Liver (tissue), 9 donors: Measurements from ENCODE around the gene MLLT3. TPM values are rescaled to one million over a fixed set of nuclear protein-coding genes. Genes with fewer than 3 reads are reported as not detected.

Source experiments
- DNase-seq: peaks from one replicate; pipeline ENCODE4 v3.0.0-alpha.2; 2017; ENCODE audit warnings: low spot score
- H3K27ac ChIP-seq, 2 donors: one replicate each; pipeline ENCODE4 v1.7.0; 2013; ENCODE audit warnings: inconsistent platforms in 2 of 2, low read length in 2 of 2, control low read depth in 1 of 2, low read depth in 1 of 2, mild to moderate bottlenecking in 1 of 2
- H3K27me3 ChIP-seq, 4 donors: one replicate each; pipeline versions ENCODE4 v1.6.1 to v1.7.0; 2013; ENCODE audit warnings: low read length in 3 of 4, inconsistent platforms in 1 of 4, mild to moderate bottlenecking in 1 of 4, moderate library complexity in 1 of 4; ENCODE audit not compliant: control insufficient read depth in 4 of 4, insufficient read depth in 4 of 4
- H3K36me3 ChIP-seq, 4 donors: one replicate each; pipeline versions ENCODE4 v1.6.1 to v1.7.0; 2013; ENCODE audit warnings: low read length in 3 of 4, mild to moderate bottlenecking in 3 of 4, low read depth in 1 of 4, moderate library complexity in 1 of 4; ENCODE audit not compliant: control insufficient read depth in 4 of 4, insufficient read depth in 3 of 4
- H3K4me1 ChIP-seq, 4 donors: one replicate each; pipeline versions ENCODE4 v1.6.1 to v1.7.0; 2013; ENCODE audit warnings: low read length in 3 of 4, mild to moderate bottlenecking in 3 of 4, moderate library complexity in 1 of 4; ENCODE audit not compliant: control insufficient read depth in 4 of 4, insufficient read depth in 4 of 4
- H3K4me3 ChIP-seq, 3 donors: one replicate each; pipeline versions ENCODE4 v1.6.1 to v1.7.0; 2013; ENCODE audit warnings: low read length in 3 of 3, control low read depth in 1 of 3, low read depth in 1 of 3, mild to moderate bottlenecking in 1 of 3
- H3K9ac ChIP-seq, 2 donors: one replicate each; pipeline ENCODE4 v1.7.0; 2013; ENCODE audit warnings: low read length in 2 of 2, mild to moderate bottlenecking in 2 of 2, moderate library complexity in 2 of 2, control low read depth in 1 of 2, low read depth in 1 of 2
- H3K9me3 ChIP-seq, 4 donors: one replicate each; pipeline versions ENCODE4 v1.6.1 to v1.7.0; 2013; ENCODE audit warnings: low read length in 3 of 4; ENCODE audit not compliant: control insufficient read depth in 4 of 4
- EGR1 ChIP-seq, 2 donors: IDR thresholded peaks; 2 replicates each; pipeline ENCODE4 v1.6.1; 2016 to 2018; ENCODE audit warnings: antibody characterized with exemption in 2 of 2, low read depth in 2 of 2
- FOXA2 ChIP-seq: IDR thresholded peaks from 2 replicates; pipeline ENCODE4 v1.6.1; 2016; ENCODE audit warnings: antibody characterized with exemption
- HNF4A ChIP-seq, 2 donors: conservative IDR thresholded peaks; 2 replicates each; pipeline ENCODE4 v1.6.1; 2016; ENCODE audit warnings: antibody characterized with exemption in 2 of 2, mild to moderate bottlenecking in 2 of 2
- TAF1 ChIP-seq: conservative IDR thresholded peaks from 2 replicates; pipeline ENCODE4 v1.6.1; 2016; ENCODE audit warnings: antibody characterized with exemption, mild to moderate bottlenecking
- WGBS: extraction: QIAGEN DNeasy Blood & Tissue Kit; methylation state at CpG from one replicate; pipeline ENCODE4 v1.1.7; 2013; 5-methylcytosine and 5-hydroxymethylcytosine counted together
- polyA plus RNA-seq, 2 donors: library from polyadenylated mRNA; stranded (reverse) in 1 of 2; unstranded in 1 of 2; fragments of 200-250 nt in 1 of 2; fragments of >200 nt in 1 of 2; fragmentation: Nextera tagmentation in 1 of 2; extraction: Ambion mirVana in 1 of 2; gene quantifications; one replicate each; pipeline versions ENCODE4 v1.2.1 to v1.2.3, GENCODE V29; 2013 to 2015
- total RNA-seq, 2 donors: library from RNA; depleted of rRNA; stranded (reverse); fragments of >200 nt; gene quantifications; one replicate each; pipeline ENCODE4 v1.2.3, GENCODE V29; 2014
- TF ChIP-seq, protein P1 (sequence below): IDR thresholded peaks from 2 replicates; pipeline ENCODE4 v1.6.1; 2016; ENCODE audit warnings: antibody characterized with exemption, mild to moderate bottlenecking
- TF ChIP-seq, protein P2 (sequence below): fragments of 150-350 bp; IDR thresholded peaks from 2 replicates; pipeline ENCODE4 v1.5.1; 2017; ENCODE audit warnings: improper control_type of control experiment, low read depth, low read length; ENCODE audit not compliant: missing input control
- TF ChIP-seq, protein P3 (sequence below): IDR thresholded peaks from 2 replicates; pipeline ENCODE4 v1.6.1; 2016; ENCODE audit warnings: antibody characterized with exemption
- TF ChIP-seq, protein P4 (sequence below): IDR thresholded peaks from 2 replicates; pipeline ENCODE4 v1.6.1; 2016; ENCODE audit warnings: antibody characterized with exemption
- donor health status: healthy.
- donor health status: healthy.
- donor health status: healthy.
- donor health status: healthy.
- donor health status: healthy.

Gene MLLT3
- total and polyA plus RNA-seq, 4 donors = 0.79 to 25.5 (median 1.3) TPM

DNA sequence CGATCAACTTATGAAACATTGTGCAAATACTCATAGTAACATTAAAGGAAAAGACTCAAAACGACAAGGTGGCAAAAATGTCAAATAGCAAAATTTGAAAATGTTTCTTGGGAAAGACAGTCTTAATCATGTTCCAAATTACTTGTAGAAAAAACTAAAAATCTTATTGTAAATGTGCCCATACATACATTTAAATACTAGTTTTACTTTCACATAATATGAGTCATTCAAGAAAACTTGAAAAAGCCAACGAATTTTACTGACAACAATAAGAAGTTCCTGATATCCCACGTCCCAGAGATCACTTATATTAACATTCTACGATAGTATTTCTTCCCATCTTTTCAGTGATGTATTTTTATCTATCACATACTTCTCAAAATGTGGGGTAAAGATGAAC lies 13.7 kb downstream of the MLLT3 start (continued):
- TF ChIP-seq, protein P1, sequence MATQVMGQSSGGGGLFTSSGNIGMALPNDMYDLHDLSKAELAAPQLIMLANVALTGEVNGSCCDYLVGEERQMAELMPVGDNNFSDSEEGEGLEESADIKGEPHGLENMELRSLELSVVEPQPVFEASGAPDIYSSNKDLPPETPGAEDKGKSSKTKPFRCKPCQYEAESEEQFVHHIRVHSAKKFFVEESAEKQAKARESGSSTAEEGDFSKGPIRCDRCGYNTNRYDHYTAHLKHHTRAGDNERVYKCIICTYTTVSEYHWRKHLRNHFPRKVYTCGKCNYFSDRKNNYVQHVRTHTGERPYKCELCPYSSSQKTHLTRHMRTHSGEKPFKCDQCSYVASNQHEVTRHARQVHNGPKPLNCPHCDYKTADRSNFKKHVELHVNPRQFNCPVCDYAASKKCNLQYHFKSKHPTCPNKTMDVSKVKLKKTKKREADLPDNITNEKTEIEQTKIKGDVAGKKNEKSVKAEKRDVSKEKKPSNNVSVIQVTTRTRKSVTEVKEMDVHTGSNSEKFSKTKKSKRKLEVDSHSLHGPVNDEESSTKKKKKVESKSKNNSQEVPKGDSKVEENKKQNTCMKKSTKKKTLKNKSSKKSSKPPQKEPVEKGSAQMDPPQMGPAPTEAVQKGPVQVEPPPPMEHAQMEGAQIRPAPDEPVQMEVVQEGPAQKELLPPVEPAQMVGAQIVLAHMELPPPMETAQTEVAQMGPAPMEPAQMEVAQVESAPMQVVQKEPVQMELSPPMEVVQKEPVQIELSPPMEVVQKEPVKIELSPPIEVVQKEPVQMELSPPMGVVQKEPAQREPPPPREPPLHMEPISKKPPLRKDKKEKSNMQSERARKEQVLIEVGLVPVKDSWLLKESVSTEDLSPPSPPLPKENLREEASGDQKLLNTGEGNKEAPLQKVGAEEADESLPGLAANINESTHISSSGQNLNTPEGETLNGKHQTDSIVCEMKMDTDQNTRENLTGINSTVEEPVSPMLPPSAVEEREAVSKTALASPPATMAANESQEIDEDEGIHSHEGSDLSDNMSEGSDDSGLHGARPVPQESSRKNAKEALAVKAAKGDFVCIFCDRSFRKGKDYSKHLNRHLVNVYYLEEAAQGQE = no peak

DNA sequence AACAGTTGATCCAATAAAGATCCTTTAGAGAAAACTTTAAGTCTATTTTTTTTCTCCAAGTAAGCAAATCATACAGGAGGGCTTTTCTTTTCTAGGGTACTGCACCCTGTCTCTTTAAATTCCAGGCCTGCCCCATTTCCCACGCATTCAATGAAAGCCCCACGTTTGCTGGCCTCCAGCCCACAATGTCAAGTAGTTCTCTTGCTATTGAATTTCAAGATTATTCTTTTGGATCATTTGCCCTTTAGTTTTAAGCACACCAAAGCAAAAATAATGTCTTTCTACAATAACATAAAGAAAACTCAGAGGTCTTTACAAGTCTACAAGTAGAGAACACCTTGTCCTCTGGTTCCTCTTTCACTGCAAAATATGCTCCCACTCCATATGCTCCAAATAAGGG lies 15.6 kb downstream of the MLLT3 start:
- DNase-seq = no peak
- WGBS = 55% methylated on average over 2 of the region's 2 CpGs
- no peaks in the 10 kb centered on the region for H3K27me3 ChIP-seq
- no peak overlapping the region for H3K4me3 ChIP-seq
- no peak overlapping the region for H3K27ac ChIP-seq
- no peaks in the 10 kb centered on the region for H3K4me1 ChIP-seq
- no peaks in the 10 kb centered on the region for H3K9me3 ChIP-seq
- H3K36me3 ChIP-seq = no peaks in the 10 kb centered on the region
- H3K9ac ChIP-seq = no peak overlapping the region
- TF ChIP-seq TAF1 (no peak), EGR1 (IDR thresholded peaks at IDR 0.05; ENCODE audit: low read depth in 2 of 2) (no peak), FOXA2 (no peak), HNF4A (conservative IDR thresholded peaks at IDR 0.05) (no peak)
- TF ChIP-seq, protein P2, sequence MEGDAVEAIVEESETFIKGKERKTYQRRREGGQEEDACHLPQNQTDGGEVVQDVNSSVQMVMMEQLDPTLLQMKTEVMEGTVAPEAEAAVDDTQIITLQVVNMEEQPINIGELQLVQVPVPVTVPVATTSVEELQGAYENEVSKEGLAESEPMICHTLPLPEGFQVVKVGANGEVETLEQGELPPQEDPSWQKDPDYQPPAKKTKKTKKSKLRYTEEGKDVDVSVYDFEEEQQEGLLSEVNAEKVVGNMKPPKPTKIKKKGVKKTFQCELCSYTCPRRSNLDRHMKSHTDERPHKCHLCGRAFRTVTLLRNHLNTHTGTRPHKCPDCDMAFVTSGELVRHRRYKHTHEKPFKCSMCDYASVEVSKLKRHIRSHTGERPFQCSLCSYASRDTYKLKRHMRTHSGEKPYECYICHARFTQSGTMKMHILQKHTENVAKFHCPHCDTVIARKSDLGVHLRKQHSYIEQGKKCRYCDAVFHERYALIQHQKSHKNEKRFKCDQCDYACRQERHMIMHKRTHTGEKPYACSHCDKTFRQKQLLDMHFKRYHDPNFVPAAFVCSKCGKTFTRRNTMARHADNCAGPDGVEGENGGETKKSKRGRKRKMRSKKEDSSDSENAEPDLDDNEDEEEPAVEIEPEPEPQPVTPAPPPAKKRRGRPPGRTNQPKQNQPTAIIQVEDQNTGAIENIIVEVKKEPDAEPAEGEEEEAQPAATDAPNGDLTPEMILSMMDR = no peak
- TF ChIP-seq, protein P3, sequence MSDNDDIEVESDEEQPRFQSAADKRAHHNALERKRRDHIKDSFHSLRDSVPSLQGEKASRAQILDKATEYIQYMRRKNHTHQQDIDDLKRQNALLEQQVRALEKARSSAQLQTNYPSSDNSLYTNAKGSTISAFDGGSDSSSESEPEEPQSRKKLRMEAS = no peak
- TF ChIP-seq, protein P4, sequence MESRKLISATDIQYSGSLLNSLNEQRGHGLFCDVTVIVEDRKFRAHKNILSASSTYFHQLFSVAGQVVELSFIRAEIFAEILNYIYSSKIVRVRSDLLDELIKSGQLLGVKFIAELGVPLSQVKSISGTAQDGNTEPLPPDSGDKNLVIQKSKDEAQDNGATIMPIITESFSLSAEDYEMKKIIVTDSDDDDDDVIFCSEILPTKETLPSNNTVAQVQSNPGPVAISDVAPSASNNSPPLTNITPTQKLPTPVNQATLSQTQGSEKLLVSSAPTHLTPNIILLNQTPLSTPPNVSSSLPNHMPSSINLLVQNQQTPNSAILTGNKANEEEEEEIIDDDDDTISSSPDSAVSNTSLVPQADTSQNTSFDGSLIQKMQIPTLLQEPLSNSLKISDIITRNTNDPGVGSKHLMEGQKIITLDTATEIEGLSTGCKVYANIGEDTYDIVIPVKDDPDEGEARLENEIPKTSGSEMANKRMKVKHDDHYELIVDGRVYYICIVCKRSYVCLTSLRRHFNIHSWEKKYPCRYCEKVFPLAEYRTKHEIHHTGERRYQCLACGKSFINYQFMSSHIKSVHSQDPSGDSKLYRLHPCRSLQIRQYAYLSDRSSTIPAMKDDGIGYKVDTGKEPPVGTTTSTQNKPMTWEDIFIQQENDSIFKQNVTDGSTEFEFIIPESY = no peak
- TF ChIP-seq, protein P1 = no peak
